ENCODE results near the gene CTXN3.

GRCh38 chr5:127684726-127685467, 36.0 kb downstream of the CTXN3 start:
- no peak for TF ChIP-seq CTCF (IDR thresholded peaks at IDR 0.05; ENCODE audit: poor library complexity, severe bottlenecking)
- TF ChIP-seq EP300 (conservative IDR thresholded peaks at IDR 0.05; ENCODE audit: poor library complexity, severe bottlenecking), result no peak
- no peak for TF ChIP-seq POLR2AphosphoS5 (IDR thresholded peaks at IDR 0.05)
- no peak for TF ChIP-seq EZH2 (IDR thresholded peaks at IDR 0.05; ENCODE audit: borderline replicate concordance, insufficient read depth, low read length, poor library complexity, severe bottlenecking)
- TF ChIP-seq TAF1 (IDR thresholded peaks at IDR 0.05; ENCODE audit: low read depth), result no peak

Measured in neural cell (in vitro differentiated cells).